A673 (cell line): ENCODE measurements around the gene SPSB4. TPM values are rescaled to one million over a fixed set of nuclear protein-coding genes. Genes with fewer than 3 reads are reported as not detected.

Source experiments
- BruUV-seq: library from RNA; stranded (reverse); fragments of 400-500 nt; replicated peaks from 2 replicates; lab custom pipeline; 2021; lab: Mats Ljungman, UMichigan
- CTCF ChIA-PET: fragments of 300-600 bp; sonication (Branson Sonifier 250); formaldehyde crosslinking; loops from one replicate; lab custom pipeline; 2022; ENCODE audit warnings: antibody characterized with exemption; lab: Charles Lee
- POLR2A ChIA-PET: fragments of 300-600 bp; sonication (Branson Sonifier 250); formaldehyde crosslinking; loops from one replicate; lab custom pipeline; 2022; ENCODE audit warnings: antibody characterized with exemption; ENCODE audit not compliant: low non-redundant PET; lab: Charles Lee
- DNase-seq: peaks from one replicate; pipeline ENCODE4 v3.0.0-alpha.2; 2015; ENCODE audit warnings: low spot score
- H3K27ac ChIP-seq: fragments of 200-600 bp; sonication (generic); 2 replicates; pipeline ENCODE4 v1.5.1; 2016; ENCODE audit warnings: mixed run types, low read depth, mild to moderate bottlenecking, mixed read lengths, antibody characterized with exemption, low read length; ENCODE audit not compliant: poor library complexity, severe bottlenecking
- H3K27me3 ChIP-seq: fragments of 200-600 bp; sonication (generic); replicated peaks from 2 replicates; pipeline ENCODE4 v1.6.1; 2017; ENCODE audit warnings: mixed run types, low read depth, mild to moderate bottlenecking, mixed read lengths, antibody characterized with exemption, low read length; ENCODE audit not compliant: insufficient read depth, poor library complexity
- H3K36me3 ChIP-seq: fragments of 200-600 bp; sonication (generic); 2 replicates; pipeline ENCODE4 v1.6.1; 2016; ENCODE audit warnings: mixed run types, mild to moderate bottlenecking, mixed read lengths, antibody characterized with exemption, low read length; ENCODE audit not compliant: insufficient read depth, poor library complexity, severe bottlenecking
- H3K4me1 ChIP-seq: fragments of 200-600 bp; sonication (generic); 2 replicates; pipeline ENCODE4 v1.6.1; 2017; ENCODE audit warnings: mixed run types, mild to moderate bottlenecking, mixed read lengths, antibody characterized with exemption, low read length; ENCODE audit not compliant: insufficient read depth, poor library complexity, severe bottlenecking
- H3K4me3 ChIP-seq: fragments of 200-600 bp; sonication (generic); 2 replicates; pipeline ENCODE4 v1.5.1; 2016; ENCODE audit warnings: low read depth, mixed run types, mild to moderate bottlenecking, mixed read lengths, low read length; ENCODE audit not compliant: poor library complexity, severe bottlenecking
- H3K9me3 ChIP-seq: fragments of 200-600 bp; sonication (generic); 2 replicates; pipeline ENCODE4 v1.6.1; 2016; ENCODE audit warnings: mixed run types, low read depth, mild to moderate bottlenecking, mixed read lengths, antibody characterized with exemption, low read length; ENCODE audit not compliant: poor library complexity, severe bottlenecking
- EZH2 ChIP-seq: fragments of 200-600 bp; sonication (generic); IDR thresholded peaks from 2 replicates; pipeline ENCODE4 v1.6.1; 2017; ENCODE audit warnings: borderline replicate concordance, low read depth, mild to moderate bottlenecking, mixed read lengths, antibody characterized with exemption, low read length; ENCODE audit not compliant: poor library complexity, severe bottlenecking
- intact Hi-C: fragments of 100-400 bp; cut with micrococcal nuclease; formaldehyde crosslinking; loops from one replicate; pipeline ENCODE4 v1.10.0; 2022; ENCODE audit not compliant: unreplicated experiment
- total RNA-seq: library from RNA; stranded (reverse); gene quantifications from 2 replicates; pipeline ENCODE4 v1.2.3, GENCODE V29; 2021
- TF ChIP-seq, protein P1 (sequence below): fragments of 300-800, 200-600 bp; sonication (generic); conservative IDR thresholded peaks from 2 replicates; pipeline ENCODE4 v1.5.1; 2017; ENCODE audit warnings: low read depth, mild to moderate bottlenecking, antibody characterized with exemption, low read length, moderate library complexity, mixed read lengths

The SPSB4 gene
- total RNA-seq, 1 experiment from 2014 or later, result 0.39 TPM

DNA sequence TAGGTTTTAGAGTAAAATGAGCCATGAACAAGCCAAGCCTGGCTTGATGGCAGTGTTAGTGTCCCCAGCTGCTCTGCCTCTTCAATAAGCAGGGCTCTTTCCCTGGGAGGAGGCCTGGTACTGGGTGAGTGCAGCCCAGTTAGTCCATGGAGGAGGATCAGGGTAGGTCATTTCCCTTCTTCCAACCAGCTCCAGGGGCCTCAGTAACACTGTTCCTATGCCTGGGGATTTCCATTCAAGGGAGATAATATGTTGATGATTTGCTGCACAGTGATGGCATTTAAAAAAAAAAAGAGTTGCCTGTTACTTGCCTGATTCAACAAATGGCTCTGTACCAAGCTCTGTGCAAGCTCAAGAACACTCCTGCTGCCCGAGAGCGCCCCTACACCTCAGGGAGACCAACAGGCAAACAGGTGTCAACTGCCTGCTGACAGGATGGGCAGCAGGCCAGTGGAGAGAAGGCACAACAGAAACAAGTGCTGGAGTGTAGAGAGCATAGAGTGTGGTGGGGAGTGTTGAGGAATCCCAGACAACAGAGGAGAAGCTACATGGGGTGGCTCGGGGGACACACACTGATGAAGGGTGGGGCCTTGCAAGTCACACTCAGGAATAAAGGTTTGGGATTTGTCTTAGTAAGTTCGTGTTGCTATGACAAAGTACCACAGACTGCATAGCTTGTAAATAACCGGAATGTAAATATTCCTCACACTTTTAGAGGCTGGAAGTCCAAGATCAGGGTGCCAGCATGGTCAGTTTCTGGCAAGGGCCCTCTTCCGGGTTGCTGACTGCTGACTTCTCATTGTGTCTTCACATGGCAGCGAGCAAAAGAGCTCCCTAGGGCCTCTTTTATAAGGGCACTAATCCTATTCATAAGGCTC, 101.9 kb downstream of the SPSB4 start:
- Histone ChIP-seq H3K27ac (no peak overlapping the region), H3K36me3 (no peaks in the 10 kb centered on the region), H3K4me3 (no peak overlapping the region), H3K9me3 (no peaks in the 10 kb centered on the region), H3K4me1 (no peaks in the 10 kb centered on the region), H3K27me3 (no peaks in the 10 kb centered on the region)
- DNase-seq, result no peak
- POLR2A ChIA-PET, result no interaction called here
- CTCF ChIA-PET, result no interaction called here
- intact Hi-C loops, result no loop called here
- no TSS peak for BruUV-seq
- TF ChIP-seq, protein P1, sequence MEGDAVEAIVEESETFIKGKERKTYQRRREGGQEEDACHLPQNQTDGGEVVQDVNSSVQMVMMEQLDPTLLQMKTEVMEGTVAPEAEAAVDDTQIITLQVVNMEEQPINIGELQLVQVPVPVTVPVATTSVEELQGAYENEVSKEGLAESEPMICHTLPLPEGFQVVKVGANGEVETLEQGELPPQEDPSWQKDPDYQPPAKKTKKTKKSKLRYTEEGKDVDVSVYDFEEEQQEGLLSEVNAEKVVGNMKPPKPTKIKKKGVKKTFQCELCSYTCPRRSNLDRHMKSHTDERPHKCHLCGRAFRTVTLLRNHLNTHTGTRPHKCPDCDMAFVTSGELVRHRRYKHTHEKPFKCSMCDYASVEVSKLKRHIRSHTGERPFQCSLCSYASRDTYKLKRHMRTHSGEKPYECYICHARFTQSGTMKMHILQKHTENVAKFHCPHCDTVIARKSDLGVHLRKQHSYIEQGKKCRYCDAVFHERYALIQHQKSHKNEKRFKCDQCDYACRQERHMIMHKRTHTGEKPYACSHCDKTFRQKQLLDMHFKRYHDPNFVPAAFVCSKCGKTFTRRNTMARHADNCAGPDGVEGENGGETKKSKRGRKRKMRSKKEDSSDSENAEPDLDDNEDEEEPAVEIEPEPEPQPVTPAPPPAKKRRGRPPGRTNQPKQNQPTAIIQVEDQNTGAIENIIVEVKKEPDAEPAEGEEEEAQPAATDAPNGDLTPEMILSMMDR, result no peak
- no peak for TF ChIP-seq EZH2

DNA sequence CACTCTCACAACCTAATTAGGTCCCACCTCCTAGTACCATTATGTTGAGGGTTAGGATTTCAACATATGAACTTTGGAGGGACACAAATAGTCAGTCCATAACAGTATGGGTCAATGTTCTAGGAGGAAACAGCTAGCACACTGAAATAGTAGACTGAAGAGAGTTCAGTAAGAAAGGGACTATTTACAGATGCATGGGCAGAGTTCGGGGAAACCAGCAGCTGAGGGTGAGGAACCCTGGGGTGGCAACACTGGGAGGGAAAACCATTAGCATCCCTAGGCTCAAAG, 102.5 kb downstream of the SPSB4 start:
- intact Hi-C loops, result no loop called here
- Histone ChIP-seq H3K27ac (no peak overlapping the region), H3K9me3 (no peaks in the 10 kb centered on the region), H3K4me3 (no peak overlapping the region), H3K4me1 (no peaks in the 10 kb centered on the region), H3K36me3 (no peaks in the 10 kb centered on the region), H3K27me3 (no peaks in the 10 kb centered on the region)
- no peak for DNase-seq
- no TSS peak for BruUV-seq
- ChIA-PET POLR2A (no interaction called here), CTCF (no interaction called here)
- TF ChIP-seq, protein P1, result no peak
- TF ChIP-seq EZH2, result no peak

DNA sequence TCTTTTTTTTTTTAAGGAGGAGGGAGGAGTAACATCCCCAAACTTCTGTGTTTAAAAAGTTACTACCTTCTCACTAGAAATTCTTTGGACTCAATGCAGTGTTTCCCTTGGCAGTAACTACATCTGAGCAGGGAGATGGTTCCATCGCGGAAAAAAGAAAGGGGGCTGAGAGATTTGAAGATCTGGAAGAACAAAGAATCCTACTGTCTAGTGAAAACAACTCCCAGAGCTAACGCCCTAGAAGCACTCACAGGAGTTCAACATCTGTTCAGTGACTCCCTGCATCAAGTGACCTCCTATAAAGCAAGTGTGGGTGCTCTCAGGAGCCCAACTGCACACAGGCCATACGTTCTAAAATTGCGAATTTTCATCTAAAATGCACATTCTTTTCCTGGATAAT, 113.7 kb downstream of the SPSB4 start:
- Histone ChIP-seq H3K4me1 (no peaks in the 10 kb centered on the region), H3K36me3 (no peaks in the 10 kb centered on the region), H3K4me3 (no peak overlapping the region), H3K27ac (no peak overlapping the region), H3K27me3 (no peaks in the 10 kb centered on the region), H3K9me3 (peaks cover 7% of the 10 kb centered on the region)
- POLR2A ChIA-PET, result interaction anchor here (0.5 kb wide), 1 partner anchor 21 kb away, joined by 3 read pairs; no protein-coding TSS in a partner anchor
- no peak for DNase-seq
- CTCF ChIA-PET, result no interaction called here
- TF ChIP-seq, protein P1, result no peak
- no peak for TF ChIP-seq EZH2
- no TSS peak for BruUV-seq
- intact Hi-C loops, result no loop called here
